ENCODE results near the gene CHML. TPM values are rescaled to one million over a fixed set of nuclear protein-coding genes. Genes with fewer than 3 reads are reported as not detected.
"Not testable (repeated sequence)": the region's sequence is repeated elsewhere in the genome, so short reads cannot be mapped to it uniquely, and the experiment has no call there.

Gene CHML, protein sequence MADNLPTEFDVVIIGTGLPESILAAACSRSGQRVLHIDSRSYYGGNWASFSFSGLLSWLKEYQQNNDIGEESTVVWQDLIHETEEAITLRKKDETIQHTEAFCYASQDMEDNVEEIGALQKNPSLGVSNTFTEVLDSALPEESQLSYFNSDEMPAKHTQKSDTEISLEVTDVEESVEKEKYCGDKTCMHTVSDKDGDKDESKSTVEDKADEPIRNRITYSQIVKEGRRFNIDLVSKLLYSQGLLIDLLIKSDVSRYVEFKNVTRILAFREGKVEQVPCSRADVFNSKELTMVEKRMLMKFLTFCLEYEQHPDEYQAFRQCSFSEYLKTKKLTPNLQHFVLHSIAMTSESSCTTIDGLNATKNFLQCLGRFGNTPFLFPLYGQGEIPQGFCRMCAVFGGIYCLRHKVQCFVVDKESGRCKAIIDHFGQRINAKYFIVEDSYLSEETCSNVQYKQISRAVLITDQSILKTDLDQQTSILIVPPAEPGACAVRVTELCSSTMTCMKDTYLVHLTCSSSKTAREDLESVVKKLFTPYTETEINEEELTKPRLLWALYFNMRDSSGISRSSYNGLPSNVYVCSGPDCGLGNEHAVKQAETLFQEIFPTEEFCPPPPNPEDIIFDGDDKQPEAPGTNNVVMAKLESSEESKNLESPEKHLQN
- total RNA-seq, result 10 to 100 TPM in 1 of 2 donors, 1 to 10 TPM in 1; 4.9 to 11.2 TPM
- long read RNA-seq, donor 1, partial matches to known transcripts, result 0 of 1 reads
- long read RNA-seq, donor 1, other reads (novel, unspliced or antisense), result 0 of 1 reads
- long read RNA-seq, donor 2, result 0 reads

DNA sequence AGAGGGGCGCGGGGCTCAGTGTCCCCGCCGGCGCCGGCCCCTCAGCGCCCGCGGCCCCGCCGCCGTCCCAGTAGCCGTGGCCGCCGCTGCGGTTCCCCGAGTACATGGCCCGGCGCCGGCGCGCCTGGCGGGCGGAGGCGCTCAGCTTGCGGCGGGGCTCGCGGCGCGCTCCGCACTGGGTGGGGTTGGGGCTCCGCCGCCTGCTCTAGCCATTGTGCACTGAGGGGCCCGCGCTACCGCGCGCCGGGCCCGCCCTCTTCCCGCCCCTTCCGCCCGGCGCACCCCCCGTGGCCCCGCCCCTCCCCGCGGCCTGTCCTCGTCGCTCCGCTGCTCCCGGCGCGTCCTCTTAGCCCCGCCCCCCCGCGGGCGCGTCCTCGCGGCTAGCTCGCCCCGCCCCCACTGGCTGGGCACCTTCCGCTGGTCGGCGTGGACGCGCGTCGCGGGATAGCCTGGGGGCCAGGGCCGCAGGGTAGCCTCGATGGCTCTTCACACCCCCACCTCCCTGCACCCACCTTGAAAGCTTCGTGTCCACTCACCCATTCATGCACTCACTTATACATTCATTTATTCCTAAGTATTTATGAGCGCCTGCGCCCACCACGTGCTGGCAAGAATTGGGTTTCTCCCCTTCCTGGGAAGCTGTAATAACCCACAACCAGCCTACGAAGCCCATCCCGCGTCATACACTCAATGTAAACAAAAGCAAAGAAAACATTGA, at the start of gene CHML, which contains the start of gene OPN3:
Gene CHML (minus strand): TSS at position 221 of the 718 bp plus-strand sequence. CDS start 4,603 bp downstream, outside the sequence.
Gene OPN3 (minus strand): TSS at position 221 of the 718 bp plus-strand sequence. CDS start 115 bp downstream, at position 106.
- intact Hi-C loops (cut with DNase I), result no loop called here
- peak; percentile 97 for DNase-seq (ENCODE audit: low spot score)

- no peak for DNase-seq (ENCODE audit: low spot score)
- intact Hi-C loops (cut with DNase I), result no loop called here
Observed at GRCh38 chr1:241688940-241689368, 48.8 kb upstream of the CHML start.

DNA sequence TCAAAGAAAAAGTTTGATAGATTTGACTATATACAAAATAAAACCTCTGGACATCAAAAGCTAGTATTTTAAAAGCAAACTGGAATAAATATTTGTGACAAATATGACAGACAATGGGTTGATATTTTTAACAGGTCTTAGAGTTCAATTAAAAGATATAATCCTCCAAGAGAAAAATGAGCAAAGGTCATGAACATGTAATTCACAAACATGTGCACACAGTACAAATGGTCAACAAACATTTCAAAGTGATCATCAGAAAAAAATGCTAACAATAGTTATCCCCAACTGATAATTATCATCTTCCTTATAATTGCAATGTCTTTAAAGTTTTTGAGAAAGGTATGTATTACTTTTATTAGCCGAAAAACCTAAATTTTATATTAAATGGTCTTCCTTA, 43.9 kb upstream of the CHML start:
- intact Hi-C loops (cut with DNase I), result no loop called here
- DNase-seq (ENCODE audit: low spot score), result no peak

DNA sequence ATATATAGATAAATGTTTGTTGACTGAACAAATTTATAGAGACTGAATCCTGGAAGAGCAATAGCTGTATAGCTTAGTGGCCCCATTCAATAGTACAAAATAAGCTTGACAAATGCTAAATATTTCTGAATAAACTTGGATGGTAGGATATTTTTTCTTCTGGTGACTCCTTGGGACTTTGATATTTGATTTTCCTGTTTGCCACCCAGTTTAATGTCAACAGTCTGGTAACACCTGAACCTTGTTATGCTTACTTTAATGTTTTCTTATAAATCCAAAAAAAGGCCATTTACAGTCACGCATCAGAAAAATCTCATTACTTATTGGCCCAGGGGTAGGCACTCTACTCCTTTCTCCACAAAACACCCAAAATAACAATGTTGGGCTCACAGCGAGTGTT, 42.8 kb upstream of the CHML start:
- DNase-seq (ENCODE audit: low spot score), result no peak
- intact Hi-C loops (cut with DNase I), result no loop called here

- intact Hi-C loops (cut with DNase I); DNase-seq (ENCODE audit: low spot score): not testable (repeated sequence)
Observed at GRCh38 chr1:241681861-241682448, 41.8 kb upstream of the CHML start.

DNA sequence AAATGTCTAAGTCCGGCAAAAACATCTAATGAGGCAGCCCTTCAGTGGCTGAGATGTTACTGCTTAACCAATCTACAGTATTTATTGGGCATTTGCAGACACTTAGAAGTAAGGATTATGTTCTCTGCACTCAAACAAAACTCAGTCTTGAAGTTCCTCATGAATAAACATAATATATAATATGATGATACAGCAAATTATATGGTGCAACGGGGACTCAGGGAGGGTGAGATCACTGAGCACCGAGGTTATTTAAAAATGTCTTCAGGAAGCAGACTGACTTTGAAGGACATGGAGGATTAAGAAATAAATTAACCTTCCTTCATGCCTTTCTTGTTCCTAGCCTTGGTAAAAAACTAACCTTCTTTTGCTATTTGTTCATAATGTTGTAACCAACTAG, 39.8 kb upstream of the CHML start:
- DNase-seq (ENCODE audit: low spot score), result no peak
- intact Hi-C loops (cut with DNase I), result no loop called here

- intact Hi-C loops (cut with DNase I), result no loop called here
- no peak for DNase-seq (ENCODE audit: low spot score)
Observed at GRCh38 chr1:241679404-241679803, 39.2 kb upstream of the CHML start.

GRCh38 chr1:241678536-241678935, 38.4 kb upstream of the CHML start:
- intact Hi-C loops (cut with DNase I), result no loop called here
- DNase-seq (ENCODE audit: low spot score), result no peak

DNA sequence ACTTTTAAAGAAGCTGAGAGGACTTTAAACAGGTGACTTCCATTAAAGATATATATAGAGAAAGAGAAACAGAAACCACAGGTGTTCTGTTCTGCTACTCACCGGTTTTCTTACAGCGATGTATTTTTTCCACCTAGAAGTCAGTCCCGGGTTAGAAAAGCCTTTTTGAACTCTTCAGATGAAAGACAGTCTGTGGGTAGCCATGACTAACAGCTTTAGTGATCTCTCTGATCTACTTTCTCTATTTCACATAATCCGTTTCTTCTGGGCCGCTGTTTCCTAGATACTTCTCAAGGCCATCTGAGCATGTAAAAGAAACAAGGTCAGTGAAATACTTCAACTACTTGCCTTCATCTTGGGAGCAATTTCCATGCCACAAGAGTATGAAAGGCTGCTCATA, 37.0 kb upstream of the CHML start:
- no peak for DNase-seq (ENCODE audit: low spot score)
- intact Hi-C loops (cut with DNase I), result no loop called here

- no peak for DNase-seq (ENCODE audit: low spot score)
- intact Hi-C loops (cut with DNase I), result no loop called here
Observed at GRCh38 chr1:241675983-241676382, 35.8 kb upstream of the CHML start.

GRCh38 chr1:241674805-241675384, 34.7 kb upstream of the CHML start:
- DNase-seq (ENCODE audit: low spot score), result no peak
- intact Hi-C loops (cut with DNase I), result no loop called here

DNA sequence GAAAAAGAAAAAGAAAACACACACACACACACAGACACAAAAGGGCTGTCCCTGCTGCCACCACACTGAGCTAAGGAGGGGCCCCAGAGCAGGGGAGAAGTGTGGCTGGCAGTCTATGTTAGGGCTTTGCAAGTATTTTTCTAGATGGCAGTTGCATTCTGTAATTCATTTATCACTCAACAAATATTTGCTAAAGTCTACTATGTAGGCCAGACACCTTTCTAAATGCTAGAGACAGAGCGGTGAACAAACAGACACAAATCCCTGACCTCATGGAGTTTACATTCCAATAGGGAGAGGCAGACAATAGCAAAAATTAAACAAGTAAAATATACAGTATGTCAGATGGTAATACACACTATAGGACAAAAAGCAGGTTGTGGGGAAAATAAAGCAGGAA, 32.1 kb upstream of the CHML start:
- intact Hi-C loops (cut with DNase I), result no loop called here
- no peak for DNase-seq (ENCODE audit: low spot score)

GRCh38 chr1:241666419-241666818, 26.2 kb upstream of the CHML start:
- no peak for DNase-seq (ENCODE audit: low spot score)
- intact Hi-C loops (cut with DNase I), result no loop called here

DNA sequence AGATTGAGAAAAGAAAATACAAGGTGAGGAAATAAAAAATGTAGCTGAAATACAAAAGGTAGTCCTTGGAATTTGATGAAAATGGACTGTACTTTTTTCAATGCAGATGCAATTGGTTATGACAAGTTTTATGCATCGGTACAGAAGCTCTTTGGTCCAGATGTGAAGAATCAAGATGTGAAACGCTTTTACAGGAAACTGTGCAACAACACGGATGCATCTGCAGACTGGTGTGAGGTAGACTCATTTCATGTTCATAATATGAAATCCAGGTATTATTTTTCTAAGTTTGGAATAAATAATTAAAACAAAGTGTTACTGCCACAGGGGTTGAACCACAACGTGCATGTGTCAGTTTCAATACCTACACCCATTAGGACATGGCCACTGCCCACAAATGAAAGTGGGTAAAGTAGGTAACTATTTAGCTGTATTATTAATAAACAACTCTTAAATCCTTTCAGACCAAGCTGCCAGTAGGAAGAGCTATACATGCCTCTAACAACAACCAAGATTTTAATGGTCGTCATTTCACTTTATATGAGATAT, 20.3 kb upstream of the CHML start:
- intact Hi-C loops (cut with DNase I), result no loop called here
- no peak for DNase-seq (ENCODE audit: low spot score)

DNA sequence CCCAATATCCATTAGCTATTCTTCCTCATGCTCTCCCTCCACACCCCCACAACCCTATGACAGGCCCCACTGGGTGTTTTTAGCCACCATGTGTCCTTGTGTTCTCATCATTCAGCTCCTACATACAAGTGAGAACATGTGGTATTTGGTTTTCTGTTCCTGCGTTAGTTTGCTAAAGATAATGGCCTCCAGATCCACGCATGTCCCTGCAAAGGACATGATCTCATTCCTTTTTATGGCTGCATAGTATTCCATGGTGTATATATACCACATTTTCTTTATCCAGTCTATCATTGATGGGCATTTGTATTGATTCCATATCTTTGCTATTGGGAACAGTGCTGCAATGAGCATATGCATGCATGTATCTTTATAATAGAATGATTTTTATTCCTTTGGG, 18.8 kb upstream of the CHML start:
- intact Hi-C loops (cut with DNase I), result loop anchor here in 1 of 2 donors (10.0 kb wide), 1 partner anchor 1746 kb away; no protein-coding TSS in a partner anchor

GRCh38 chr1:241658081-241658793, 18.1 kb upstream of the CHML start:
- DNase-seq (ENCODE audit: low spot score), result no peak
- intact Hi-C loops (cut with DNase I), result loop anchor here in 1 of 2 donors (10.0 kb wide), 1 partner anchor 1747 kb away; no protein-coding TSS in a partner anchor

More for the DNA sequence above, 18.8 kb upstream of the CHML start:
- not testable (repeated sequence) for DNase-seq (ENCODE audit: low spot score)

GRCh38 chr1:241654641-241655040, 14.5 kb upstream of the CHML start:
- intact Hi-C loops (cut with DNase I), result loop anchor here in 1 of 2 donors (10.0 kb wide), 1 partner anchor 1750 kb away; no protein-coding TSS in a partner anchor
- DNase-seq (ENCODE audit: low spot score), result no peak

GRCh38 chr1:241654019-241654418, 13.8 kb upstream of the CHML start:
- DNase-seq (ENCODE audit: low spot score), result no peak
- intact Hi-C loops (cut with DNase I), result loop anchor here in 1 of 2 donors (10.0 kb wide), 1 partner anchor 1751 kb away; no protein-coding TSS in a partner anchor

All from posterior vena cava (tissue), 2 donors.